HG03565 (cell line): ENCODE measurements around the gene CHST11.

Experiments
- ATAC-seq: cut with Tn5 transposase; IDR thresholded peaks from one replicate; pipeline ENCODE4 v1.9.1; 2021; ENCODE audit warnings: mild to moderate bottlenecking, moderate library complexity; ENCODE audit not compliant: unreplicated experiment

Gene CHST11

DNA sequence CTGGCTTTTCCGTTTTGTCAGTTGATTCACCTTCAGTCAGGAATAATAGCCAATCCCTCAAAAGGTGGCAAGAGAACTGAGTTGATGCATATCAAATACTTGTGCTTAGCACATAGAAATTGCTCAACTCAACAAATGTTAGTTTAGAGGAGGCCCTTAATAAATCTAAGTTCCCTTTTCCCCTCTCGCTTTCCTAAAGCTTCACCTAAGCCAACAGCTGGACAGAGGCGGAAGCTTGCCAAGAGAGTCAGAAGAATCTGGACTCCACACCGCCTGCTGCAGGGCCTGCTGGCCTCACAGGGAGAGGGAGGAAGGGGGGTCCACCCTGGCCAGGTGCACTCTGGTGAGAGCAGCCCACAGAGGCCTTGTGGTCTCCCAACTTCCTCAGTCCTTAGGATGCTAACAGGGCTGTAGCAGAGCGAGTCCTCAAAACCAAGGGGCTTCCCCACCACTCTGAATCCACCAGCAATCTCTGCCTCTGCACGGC, 213.1 kb downstream of the CHST11 start:
- peak; percentile 36 for ATAC-seq

DNA sequence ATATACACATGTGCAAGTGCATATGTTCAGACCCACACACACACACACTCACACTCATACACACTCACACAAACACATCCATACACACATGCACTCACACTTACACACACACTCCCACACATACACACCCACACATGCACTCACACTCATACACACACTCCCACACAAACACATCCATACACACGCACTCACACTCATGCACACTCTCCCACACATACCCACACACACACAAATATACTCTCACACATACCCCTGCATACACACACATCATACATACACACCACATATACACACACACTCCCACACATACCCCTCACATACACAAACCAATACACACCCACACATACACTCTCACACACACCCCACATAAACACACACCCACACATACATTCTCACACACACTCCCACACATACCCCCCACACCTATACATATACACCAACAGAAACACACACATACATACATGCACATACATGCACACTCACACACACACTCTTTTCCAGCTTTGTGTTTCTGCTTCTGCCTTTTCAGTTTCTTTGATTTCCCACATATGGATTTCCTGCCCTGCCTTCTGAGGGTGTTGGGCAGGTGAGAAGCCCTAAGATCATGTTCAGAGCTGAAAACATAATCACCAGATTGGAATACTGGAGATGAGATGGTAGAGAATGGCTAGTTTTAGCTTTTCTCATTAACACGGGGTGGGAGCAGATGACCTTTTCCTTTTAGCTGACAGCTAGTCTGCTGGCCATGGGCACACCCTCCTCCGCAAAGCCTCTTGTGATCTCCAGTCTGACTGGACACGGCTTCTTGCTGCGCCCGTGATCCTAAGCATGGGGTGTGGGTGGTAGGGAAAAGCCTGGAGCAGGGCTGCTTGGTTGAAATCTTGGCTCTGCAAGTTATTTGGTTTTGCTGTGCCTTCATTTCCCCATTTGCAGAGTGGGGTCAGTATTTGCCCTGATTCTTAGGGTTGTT, 214.0 kb downstream of the CHST11 start:
- ATAC-seq: no peak

DNA sequence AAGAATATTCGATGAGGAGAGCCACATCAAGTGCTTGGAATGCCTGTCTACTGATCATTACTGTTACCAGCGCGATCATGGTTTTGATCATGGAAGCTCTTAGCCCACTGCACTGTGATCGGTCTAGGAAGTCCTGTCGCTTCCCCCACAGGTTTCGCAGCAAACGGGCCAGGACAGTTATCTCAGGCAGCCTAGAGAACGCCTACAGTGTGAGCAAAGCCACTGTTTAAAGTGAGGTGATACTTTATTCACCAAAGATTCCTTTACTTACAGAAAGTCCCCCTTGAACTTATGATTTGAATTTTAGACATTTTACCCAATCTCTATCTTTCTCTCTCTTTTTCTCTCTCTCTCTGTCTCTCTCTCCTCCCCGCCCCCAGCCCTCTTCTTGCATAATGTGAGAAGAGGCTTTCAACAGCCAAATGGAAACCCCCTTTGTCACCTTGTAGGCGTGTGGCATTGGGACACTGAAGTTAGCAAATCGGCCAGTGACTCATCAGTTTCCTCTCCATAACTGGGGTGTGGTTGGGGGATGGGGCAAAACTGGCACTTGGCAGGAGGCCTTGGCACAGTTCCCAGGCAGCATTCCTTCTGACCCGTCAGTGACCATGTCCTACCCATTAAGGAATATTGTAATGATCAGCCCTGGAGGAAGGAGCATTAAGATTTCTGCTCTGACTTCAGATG, 214.8 kb downstream of the CHST11 start:
- ATAC-seq: peak; percentile 62

DNA sequence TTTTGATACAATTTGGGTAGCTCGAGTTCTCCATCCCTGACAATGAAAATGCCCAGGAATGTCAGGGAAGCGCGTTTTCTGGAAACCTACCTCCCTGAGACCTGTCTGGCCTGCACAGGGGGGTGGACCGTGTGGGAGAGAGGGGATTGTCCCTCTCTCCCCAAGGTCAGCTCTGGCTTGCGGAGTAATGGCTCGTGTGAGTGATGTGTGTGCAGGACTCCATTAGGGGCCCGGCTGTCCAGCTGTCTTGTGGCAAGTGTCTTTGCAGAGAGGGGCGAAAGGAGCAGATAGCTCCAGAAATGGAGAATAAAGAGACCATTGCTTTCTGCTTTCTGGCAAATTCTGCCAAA, 215.3 kb downstream of the CHST11 start:
- ATAC-seq: no peak

DNA sequence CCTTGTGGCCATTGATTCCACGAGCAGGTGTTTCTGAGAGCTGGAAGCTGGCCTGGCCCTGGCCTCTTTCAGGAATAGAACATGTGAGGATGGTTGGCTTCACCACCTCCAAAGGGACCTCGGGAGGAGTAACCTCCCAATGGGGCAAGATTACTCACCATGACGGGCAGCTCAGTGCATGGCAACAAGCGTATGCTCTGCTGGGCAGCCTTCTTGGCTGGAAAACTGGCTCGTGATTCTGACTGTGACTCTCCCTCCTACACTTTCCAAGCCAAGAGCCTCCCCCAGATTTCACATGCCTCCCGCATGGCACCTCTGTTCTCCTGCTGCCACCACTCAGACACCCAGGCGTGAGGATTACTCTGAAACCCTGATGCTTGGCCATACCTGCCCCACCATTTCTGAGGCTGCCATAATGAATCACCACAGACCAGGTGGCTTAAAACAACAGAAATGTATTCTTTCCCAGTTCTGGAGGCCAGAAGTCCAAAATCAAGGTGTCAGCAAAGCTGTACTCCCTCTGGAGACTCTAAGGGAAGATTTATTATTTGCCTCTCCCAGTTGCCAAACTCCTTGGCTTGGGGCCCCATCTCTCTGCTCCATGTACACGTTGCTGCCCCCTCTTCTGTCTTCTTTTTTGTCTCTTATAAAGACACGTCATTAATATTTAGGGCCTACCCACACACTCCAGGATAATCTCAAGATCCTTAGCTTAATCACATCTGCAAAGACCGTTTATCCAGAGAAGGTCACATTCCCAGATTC, 215.9 kb downstream of the CHST11 start:
- ATAC-seq: no peak

DNA sequence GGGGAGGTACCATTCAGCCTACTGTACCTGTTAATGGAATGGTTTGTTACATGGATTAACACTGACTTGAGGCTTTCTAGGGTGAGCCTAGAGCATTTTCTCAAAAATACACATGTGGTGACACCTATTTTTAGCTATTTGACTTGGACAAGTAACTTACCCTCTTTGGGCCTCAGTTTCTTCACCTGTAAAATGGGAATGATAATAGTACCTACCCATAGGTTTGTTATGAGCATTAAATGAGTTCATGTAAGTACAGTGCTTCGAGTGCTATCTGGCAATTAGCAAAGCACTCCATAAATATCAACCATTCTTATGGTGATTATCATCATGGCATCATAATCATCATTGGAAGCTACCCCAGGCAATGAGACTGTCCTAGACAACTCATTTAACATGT, 216.5 kb downstream of the CHST11 start:
- no peak for ATAC-seq

- no peak for ATAC-seq
Observed at GRCh38 chr12:104673696-104674482, 217.1 kb downstream of the CHST11 start.

DNA sequence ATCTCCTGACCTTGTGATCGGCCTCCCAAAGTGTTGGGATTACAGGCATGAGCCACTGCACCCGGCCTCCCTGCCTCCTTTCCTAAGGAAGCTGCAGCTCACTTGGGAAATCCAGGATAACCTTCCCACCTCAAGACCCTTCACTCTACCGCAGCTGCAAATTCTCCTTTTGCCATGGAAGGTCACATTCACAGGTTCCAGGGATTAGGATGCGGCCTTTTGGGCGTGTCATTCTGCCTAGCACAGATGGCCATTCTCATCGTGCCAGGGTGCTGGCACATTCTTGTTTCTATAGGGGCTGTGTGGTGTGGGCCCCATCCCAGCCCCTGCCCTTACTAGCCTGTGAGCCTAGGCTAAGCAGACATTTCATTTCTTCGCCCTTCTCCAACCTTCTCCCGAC, 219.9 kb downstream of the CHST11 start:
- no peak for ATAC-seq

DNA sequence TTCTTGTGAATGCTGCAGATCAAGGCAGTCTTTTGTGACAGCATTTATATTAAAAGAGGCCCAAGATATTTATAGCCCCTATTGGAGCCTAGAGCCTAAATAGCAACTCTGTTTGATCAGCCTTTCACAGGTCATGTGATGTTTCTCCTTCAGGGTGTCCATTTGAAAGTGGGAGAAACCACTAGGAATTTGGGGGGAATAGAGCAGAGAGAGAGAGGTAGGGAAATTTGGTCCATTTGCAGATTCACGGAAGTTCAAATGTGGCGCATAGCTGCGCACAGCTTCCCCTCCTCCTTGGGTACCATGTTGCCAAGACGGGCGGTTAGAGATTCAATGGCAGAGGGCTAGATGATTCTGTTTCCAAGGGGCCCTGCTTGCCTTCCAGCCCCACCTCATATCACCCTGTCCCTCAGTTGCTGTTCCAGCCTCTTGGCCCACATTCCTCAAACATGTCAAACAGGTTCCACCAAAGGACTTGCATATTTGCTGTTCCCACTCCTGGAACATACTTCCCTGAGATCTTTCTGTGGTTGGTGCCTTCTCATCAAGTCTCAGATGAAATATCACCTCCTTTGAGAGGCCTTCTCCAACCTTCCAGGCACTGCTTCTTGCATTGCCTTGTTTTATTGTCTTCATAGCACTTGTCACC, 220.8 kb downstream of the CHST11 start:
- ATAC-seq: no peak

- ATAC-seq: no peak
Observed at GRCh38 chr12:104680070-104680469, 223.3 kb downstream of the CHST11 start.

- no peak for ATAC-seq
Observed at GRCh38 chr12:104680491-104680890, 223.7 kb downstream of the CHST11 start.

DNA sequence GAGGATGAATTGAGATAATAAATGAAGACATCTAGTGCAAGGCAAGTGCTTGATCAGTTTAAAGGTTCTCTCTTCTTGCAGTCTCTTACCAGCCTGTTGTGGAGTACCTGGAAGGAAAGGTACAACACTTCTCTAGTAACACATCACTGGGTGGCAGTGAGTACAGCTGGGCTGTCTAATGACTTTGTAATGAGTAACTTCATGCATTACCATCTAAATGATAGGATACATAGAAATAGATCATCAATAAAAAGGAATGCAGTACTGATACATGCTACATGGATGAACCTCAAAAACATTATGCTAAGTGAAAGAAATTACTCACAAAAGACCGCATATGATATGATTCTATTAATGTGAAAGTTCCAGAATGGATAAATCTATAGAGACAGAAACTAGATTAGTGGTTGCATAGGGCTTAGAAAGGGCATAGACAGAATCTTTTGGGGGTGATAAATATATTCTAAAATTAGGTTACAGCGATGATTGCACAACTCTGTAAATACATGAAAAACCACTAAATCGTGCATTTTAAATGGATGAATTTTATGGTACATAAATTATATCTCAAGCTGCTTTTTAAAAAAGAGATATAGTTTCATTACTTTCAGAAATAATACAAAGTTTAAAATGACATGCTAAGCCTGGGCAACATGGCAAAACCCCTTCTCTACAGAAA, 224.4 kb downstream of the CHST11 start:
- ATAC-seq: no peak

GRCh38 chr12:104682790-104683279, 226.1 kb downstream of the CHST11 start:
- ATAC-seq: no peak

- no peak for ATAC-seq
Observed at GRCh38 chr12:104683831-104684503, 227.2 kb downstream of the CHST11 start.

DNA sequence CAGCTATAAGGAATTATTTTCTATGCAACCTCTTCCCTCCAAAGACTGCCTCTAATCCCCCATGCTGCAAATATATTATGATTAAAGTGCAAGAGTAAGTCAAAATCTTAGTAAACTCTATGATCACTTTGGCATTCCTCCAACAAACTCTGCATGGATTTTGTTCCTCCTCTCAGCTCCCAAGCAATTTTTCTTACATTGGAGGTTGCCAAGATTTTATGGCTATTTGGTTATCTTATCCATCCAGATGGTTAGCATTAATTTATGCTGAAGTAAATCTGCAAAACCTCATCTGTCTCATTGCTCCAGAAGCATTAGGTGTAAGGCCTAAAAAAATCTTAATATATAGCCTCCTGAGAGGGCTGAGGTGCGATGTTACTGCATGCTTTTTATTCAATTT, 228.1 kb downstream of the CHST11 start:
- no peak for ATAC-seq

GRCh38 chr12:104685366-104685765, 228.6 kb downstream of the CHST11 start:
- ATAC-seq: no peak

- no peak for ATAC-seq
Observed at GRCh38 chr12:104686196-104686595, 229.4 kb downstream of the CHST11 start.

- ATAC-seq: no peak
Observed at GRCh38 chr12:104687823-104688573, 231.2 kb downstream of the CHST11 start.
